Measurements from ENCODE around the gene JUN.

DNA sequence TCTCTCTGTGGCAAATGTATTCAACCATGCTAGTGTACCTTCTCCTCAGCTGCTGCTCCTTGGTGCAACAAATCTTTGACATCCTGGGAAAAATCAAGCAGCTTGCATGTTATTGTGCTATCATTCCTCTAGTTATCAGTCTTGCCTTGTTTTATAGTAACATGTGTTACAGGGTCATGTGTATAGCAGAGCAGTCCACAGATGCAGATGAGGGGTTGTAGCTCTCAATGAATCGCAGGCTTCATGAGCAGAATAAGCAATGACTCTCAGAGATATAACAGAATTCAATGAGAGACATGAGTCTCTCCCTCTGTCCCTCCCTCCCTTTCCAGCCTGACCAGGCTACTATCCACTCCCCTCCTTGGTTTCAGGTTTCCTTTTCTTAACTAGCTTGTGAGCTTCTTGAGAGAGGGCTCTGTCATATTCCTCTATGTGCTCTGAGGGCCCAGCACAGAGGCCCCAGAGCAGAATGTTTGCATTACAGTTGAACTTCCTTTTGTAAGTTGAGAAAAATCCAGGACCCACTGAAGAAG, 15.1 kb upstream of the JUN start:
- TF ChIP-seq POLR2A (IDR thresholded peaks at IDR 0.05; ENCODE audit: low read depth, low read length) (no peak), MAFK (IDR thresholded peaks at IDR 0.05; ENCODE audit: low read depth, low read length) (no peak), SMC3 (IDR thresholded peaks at IDR 0.05; ENCODE audit: low read depth, low read length) (no peak), CEBPB (IDR thresholded peaks at IDR 0.05; ENCODE audit: low read depth, low read length) (no peak), RFX5 (IDR thresholded peaks at IDR 0.05; ENCODE audit: low read depth, low read length) (no peak)
- TF ChIP-seq, protein P1, sequence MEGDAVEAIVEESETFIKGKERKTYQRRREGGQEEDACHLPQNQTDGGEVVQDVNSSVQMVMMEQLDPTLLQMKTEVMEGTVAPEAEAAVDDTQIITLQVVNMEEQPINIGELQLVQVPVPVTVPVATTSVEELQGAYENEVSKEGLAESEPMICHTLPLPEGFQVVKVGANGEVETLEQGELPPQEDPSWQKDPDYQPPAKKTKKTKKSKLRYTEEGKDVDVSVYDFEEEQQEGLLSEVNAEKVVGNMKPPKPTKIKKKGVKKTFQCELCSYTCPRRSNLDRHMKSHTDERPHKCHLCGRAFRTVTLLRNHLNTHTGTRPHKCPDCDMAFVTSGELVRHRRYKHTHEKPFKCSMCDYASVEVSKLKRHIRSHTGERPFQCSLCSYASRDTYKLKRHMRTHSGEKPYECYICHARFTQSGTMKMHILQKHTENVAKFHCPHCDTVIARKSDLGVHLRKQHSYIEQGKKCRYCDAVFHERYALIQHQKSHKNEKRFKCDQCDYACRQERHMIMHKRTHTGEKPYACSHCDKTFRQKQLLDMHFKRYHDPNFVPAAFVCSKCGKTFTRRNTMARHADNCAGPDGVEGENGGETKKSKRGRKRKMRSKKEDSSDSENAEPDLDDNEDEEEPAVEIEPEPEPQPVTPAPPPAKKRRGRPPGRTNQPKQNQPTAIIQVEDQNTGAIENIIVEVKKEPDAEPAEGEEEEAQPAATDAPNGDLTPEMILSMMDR (conservative IDR thresholded peaks at IDR 0.05; ENCODE audit: low read depth, low read length), result no peak
- TF ChIP-seq, protein P2, sequence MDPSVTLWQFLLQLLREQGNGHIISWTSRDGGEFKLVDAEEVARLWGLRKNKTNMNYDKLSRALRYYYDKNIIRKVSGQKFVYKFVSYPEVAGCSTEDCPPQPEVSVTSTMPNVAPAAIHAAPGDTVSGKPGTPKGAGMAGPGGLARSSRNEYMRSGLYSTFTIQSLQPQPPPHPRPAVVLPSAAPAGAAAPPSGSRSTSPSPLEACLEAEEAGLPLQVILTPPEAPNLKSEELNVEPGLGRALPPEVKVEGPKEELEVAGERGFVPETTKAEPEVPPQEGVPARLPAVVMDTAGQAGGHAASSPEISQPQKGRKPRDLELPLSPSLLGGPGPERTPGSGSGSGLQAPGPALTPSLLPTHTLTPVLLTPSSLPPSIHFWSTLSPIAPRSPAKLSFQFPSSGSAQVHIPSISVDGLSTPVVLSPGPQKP (IDR thresholded peaks at IDR 0.05; ENCODE audit: borderline replicate concordance, low read depth, low read length), result no peak

All from IMR-90 (cell line).